Neural cell (in vitro differentiated cells): ENCODE results near the gene TSEN2.

Source experiments
- POLR2AphosphoS5 ChIP-seq: IDR thresholded peaks from 2 replicates; pipeline ENCODE4 v1.6.1; 2012
- RAD21 ChIP-seq: fragments of 450-650 bp; conservative IDR thresholded peaks from 2 replicates; pipeline ENCODE4 v1.6.1; 2014; ENCODE audit warnings: antibody characterized with exemption, mild to moderate bottlenecking, moderate library complexity

- TF ChIP-seq POLR2AphosphoS5 (no peak), RAD21 (no peak)
Observed at GRCh38 chr3:12468276-12468675, 16.0 kb upstream of the TSEN2 start.
